Bone marrow (tissue), 2 donors: ENCODE measurements around the gene SOCS1.
"Not testable (repeated sequence)": the region's sequence is repeated elsewhere in the genome, so short reads cannot be mapped to it uniquely, and the experiment has no call there.

Source experiments
- DNase-seq, 2 donors: peaks; one replicate each; lab custom pipeline; 2025; lab: John Stamatoyannopoulos, UW

Gene SOCS1

GRCh38 chr16:11255737-11256660, at the start of gene SOCS1:
SOCS1 (minus strand) TSS chr16:11256204; CDS start chr16:11255478, 726 bp downstream.
- peak; percentile 64 to 97 for DNase-seq

DNA sequence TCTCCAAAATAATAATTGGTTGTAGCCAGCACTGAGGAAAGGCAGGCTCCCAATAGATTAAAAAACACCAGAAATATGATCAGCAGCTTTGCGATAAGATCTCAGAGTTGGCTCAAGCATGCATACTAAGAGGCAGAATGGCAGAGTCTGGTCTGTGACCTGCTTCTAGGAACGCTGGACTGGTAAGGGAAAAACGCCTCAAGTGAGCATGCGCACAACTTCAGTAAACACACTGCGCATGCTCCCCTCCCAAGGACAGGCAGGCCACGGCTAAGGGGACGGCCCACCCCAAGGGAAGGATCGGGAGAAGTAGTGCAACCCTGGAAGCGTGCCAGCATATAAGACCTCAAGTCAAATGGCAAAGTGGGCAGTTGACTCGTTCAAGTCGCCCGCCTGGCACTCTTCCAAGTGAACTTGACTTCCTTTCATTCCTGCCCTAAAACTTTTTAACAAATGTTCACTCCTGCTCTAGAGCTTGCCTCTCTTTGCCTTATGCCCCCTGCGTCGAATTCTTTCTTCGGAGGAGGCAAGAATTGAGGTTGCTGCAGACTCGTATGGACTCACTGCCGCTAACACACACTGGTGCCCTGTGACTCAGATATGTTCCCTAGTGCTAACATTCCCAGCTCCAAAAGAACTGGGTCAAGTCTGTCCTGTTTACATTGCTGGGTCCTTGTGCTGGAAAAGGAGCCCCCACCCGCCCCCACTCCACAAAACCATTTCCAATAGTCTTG, 47.6 kb upstream of the SOCS1 start:
- no peak for DNase-seq

GRCh38 chr16:11302977-11303376, 47.0 kb upstream of the SOCS1 start:
- DNase-seq = no peak

- DNase-seq = no peak
Measured at GRCh38 chr16:11301645-11302501, 45.9 kb upstream of the SOCS1 start.

- DNase-seq = no peak
Measured at GRCh38 chr16:11300560-11300892, 44.5 kb upstream of the SOCS1 start.

- DNase-seq = no peak
Measured at GRCh38 chr16:11299865-11300559, 44.0 kb upstream of the SOCS1 start.

- not testable (repeated sequence) for DNase-seq
Measured at GRCh38 chr16:11298950-11299547, 43.0 kb upstream of the SOCS1 start.

- DNase-seq = no peak
Measured at GRCh38 chr16:11298143-11298900, 42.3 kb upstream of the SOCS1 start.

DNA sequence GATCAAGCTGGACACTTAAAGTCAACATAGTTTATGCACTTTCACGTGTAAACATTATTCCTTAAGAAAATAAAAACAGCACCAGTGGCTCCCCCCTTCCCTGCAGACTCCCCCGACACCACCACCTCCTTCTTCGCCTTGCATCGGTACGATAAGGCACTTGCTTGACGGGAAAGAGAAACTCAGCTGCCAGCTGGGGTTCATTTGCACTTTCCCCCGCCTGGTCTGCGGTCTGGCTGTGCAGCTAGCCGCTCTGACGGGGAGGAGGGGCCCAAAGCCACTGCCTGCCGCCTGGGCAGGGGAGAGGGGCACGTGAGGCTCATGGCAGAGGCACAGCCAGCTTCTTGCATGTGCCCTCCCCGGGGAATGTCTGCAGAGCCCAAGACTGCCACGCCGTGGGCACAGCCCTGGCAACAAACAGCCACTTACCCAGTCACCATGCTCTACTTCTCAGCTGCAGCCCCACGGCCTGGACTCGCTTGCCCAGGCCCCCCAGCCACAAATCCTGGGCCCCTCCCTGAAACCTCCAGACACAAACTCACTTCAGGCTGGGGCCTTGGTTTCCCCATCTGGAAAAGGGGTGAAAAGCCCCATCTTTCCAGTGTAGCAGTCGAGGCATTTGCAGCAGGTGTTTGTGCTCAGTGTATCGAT, 41.6 kb upstream of the SOCS1 start:
- peak in 1 of 2 donors; percentile 93 for DNase-seq

DNA sequence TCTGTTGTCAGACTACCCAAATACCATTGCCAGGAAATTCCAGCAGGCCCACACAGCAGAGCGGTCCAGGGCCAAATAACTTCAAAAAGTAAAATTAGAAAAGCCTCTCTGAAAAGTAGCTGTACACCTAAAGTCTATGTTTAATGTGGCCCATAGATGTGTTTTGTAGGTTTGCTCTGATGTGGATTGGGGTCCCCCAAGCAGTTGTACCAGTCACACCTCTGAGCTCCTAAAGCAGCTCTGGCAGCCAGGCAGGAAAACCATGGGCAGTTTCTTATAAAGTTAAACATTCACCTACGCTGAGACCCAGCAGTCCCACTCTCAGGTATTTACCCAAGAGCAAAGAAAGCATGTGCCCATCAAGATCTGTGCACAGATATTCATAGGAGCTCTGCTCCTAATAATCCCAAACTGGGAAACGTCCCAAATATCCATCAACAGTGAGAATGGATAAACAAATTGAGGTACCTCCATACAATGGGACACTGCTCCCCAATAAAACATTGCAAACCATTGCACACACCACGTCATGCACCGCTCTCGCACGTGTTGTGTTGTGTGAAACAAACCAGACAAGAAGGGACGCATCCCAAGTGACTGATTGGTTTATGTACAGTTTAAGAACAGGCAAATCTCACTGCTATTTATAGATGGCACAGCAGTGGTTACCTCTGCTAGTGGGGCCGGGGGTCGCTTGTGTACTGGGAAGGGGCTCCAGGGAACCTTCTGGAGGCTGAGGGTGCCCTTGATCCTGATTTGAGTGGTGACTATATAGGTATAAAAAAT, 40.9 kb upstream of the SOCS1 start:
- DNase-seq = no peak

DNA sequence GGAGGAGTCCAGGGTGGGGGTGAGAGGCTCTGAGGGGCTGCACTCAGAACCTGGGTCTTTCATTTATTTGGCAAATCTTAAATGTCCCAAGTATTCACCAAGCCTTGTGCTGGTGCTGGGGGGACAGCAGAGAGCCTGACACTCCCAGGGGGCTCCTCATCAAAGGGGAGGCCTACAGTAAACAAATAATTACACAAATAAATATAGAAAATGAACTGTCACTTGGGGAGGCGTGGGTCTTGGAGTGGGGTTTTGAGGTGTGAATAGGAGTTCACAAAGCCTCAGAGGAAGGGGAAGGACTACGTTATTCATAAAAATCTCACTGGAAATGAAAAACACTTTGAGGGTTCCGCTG, 40.3 kb upstream of the SOCS1 start:
- no peak for DNase-seq

DNA sequence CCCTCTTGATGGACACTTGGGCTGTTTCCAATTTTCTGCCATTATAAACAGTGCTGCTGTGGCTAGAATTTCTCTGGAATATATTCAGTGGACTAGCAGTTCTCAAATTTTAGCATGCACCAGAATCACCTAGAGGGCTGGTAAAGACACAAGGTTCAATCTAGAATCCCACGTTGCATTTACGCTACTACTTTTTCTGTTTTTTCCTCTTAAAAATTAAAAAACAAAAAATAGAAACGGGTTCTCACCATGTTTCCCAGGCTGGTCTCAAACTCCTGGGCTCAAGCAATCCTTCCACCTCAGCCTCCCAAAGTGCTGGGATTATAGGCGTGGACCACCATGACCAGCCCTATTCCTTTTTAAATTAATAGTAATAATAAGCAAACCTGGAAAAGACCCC, 39.7 kb upstream of the SOCS1 start:
- DNase-seq = no peak

- DNase-seq = no peak
Measured at GRCh38 chr16:11292076-11292748, 36.2 kb upstream of the SOCS1 start.

DNA sequence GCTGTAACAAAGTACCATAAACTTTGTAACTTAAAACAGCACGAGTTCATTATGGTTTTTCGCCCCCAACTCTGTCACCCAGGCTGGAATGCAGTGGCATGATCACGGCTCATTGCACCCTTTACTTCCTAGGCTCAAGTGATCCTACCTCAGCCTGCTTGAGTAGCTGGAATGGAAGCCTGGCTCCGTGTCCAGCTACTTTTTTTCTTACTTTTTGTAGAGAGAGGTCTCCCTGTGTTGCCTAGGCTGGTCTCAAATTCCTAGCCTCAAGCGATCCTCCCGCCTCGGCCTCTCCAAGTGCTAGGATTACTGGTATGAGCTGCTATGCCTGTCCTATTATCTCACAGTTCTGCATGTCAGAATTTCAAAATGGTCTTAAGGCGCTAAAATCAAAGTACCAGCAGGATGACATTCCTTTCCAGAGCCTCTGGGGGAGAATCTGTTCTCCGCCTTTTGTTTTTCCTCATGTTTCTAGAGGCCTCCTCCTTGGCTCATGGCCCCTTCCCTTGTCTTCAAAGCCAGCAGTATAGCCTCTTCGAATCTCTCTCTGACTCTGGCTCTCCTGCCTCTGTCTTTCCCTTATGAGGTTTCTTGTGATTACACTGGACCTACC, 35.2 kb upstream of the SOCS1 start:
- no peak for DNase-seq

- DNase-seq = no peak
Measured at GRCh38 chr16:11290102-11290893, 34.3 kb upstream of the SOCS1 start.

DNA sequence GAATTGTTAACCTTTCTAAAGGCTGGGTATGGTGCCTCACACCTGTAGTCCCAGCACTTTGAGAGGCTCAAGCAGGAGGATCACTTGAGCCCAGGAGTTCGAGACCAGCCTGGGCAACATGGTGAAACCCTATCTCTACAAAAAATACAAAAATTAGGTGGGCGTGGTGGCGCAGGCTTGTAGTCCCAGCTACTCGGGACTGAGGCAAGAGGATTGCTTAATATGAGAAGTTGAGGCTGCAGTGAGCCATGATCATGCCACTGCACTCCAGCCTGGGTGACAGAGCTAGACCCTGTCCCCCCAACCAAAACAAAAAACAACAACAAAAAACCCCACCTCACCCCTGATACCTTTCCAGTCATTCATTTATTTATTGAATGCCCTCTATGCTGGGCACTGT, 33.7 kb upstream of the SOCS1 start:
- DNase-seq = not testable (repeated sequence)

GRCh38 chr16:11289202-11289601, 33.2 kb upstream of the SOCS1 start:
- DNase-seq = no peak
